NCI-H2029 (cell line): ENCODE results near the gene UGT1A10.
"Not testable (repeated sequence)": the region's sequence is repeated elsewhere in the genome, so short reads cannot be mapped to it uniquely, and the experiment has no call there.

ENCODE experiments used
- DNase-seq: peaks from one replicate; lab custom pipeline; 2025; lab: John Stamatoyannopoulos, UW

Gene UGT1A10

GRCh38 chr2:233743464-233744259, 107.4 kb downstream of the UGT1A10 start:
- DNase-seq: no peak

- no peak for DNase-seq
These were observed 109.0 kb downstream of the UGT1A10 start for GRCh38 chr2:233745073-233745755.

- DNase-seq: not testable (repeated sequence)
These were observed 109.6 kb downstream of the UGT1A10 start for GRCh38 chr2:233745838-233746237.

- DNase-seq: no peak
These were observed 110.4 kb downstream of the UGT1A10 start for GRCh38 chr2:233746475-233747282.

- DNase-seq: no peak
These were observed 111.0 kb downstream of the UGT1A10 start for GRCh38 chr2:233747283-233747544.

DNA sequence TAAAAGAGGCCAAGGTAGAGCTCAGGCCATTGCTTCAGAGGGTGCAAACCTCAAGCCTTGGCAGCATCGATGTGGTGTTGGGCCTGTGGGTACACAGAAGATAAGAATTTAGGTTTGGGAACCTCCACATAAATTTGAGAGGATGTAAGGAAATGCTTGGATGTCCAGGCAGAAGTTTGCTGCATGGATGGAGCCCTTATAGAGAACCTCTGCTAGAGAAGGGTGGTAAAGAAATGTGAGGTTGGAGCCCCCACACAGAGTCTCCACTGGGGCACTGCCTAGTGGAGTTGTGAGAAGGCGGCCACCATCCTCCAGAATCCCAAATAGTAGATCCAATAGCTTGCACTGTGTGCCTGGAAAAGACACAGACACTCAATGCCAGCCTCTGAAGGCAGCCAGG, 114.4 kb downstream of the UGT1A10 start:
- DNase-seq: not testable (repeated sequence)

- not testable (repeated sequence) for DNase-seq
These were observed 115.2 kb downstream of the UGT1A10 start for GRCh38 chr2:233751212-233752009.

- no peak for DNase-seq
These were observed 118.8 kb downstream of the UGT1A10 start for GRCh38 chr2:233754872-233755611.

DNA sequence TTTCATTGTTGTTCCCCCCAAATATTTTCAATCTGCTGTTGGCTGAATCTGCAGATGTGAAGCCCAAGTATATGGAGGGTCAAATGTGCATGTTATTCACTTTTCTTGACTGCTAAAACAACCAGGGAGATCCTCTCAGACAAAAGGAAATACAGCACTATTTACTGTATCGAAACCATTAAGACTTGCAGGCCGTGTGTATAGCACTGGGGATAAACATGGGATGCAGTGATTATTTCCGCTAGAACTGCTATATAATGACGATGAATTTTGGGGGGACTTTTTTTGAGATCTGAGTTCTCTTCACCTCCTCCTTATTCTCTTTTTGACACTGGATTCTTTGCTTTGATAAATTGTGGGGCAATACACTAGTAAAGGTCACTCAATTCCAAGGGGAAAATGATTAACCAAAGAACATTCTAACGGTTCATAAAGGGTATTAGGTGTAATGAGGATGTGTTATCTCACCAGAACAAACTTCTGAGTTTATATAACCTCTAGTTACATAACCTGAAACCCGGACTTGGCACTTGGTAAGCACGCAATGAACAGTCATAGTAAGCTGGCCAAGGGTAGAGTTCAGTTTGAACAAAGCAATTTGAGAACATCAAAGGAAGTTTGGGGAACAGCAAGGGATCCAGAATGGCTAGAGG, 120.3 kb downstream of the UGT1A10 start:
- DNase-seq: no peak

GRCh38 chr2:233758141-233758540, 121.9 kb downstream of the UGT1A10 start:
- no peak for DNase-seq

GRCh38 chr2:233758849-233759248, 122.6 kb downstream of the UGT1A10 start:
- no peak for DNase-seq

- DNase-seq: no peak
These were observed 123.8 kb downstream of the UGT1A10 start, which contains the start of gene UGT1A1 for GRCh38 chr2:233760043-233760442. TSS of gene UGT1A1 (plus strand) at chr2:233760270. CDS start at chr2:233760288, 18 bp downstream.

DNA sequence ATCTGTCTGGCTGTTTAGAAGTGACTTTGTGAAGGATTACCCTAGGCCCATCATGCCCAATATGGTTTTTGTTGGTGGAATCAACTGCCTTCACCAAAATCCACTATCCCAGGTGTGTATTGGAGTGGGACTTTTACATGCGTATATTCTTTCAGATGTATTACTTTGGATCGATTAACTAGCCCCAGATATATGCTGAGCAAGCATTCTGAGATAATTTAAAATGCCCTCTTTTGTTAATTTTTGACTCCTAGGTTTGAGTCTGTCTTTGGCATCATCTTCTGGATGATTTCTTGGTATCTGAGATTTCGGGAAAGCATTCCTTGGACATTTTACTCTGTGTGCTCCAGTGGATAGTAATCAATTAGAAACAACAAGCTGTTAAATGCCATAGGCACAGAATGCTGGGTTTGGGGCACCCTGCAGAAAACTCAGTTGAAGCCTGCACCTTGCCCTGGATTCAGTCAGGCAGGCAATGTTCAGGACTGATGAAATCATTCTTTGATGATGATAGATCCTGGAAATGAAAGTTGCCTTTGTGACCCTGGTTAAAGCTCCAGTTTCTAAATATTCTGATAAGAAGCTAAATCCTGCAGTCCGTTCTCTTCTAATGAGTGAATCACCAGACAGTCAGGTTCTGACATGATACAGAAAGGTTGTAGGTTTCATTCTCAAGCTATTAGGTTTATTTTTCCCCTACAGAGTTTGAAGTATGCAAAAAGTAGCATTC, 125.0 kb downstream of the UGT1A10 start:
- DNase-seq: no peak

DNA sequence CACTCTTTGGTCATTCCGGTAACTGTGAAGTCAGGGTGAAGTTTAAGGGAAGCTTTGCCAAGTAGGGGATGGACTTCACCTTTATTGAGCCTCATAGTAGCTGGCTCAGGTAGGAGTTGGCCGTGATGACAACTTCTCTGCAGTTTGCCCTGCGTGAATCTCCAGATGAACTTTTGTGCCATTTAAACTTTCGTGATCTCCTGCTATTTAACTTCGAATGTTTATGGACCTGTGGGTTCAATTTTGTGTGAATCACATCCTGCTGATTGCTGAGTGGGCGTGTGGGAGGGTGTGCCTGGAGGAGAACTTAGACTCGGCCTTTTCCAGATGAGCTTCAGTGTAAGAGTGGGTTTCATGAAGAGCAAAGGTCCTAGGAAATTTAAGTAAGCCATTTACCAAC, 128.0 kb downstream of the UGT1A10 start:
- DNase-seq: no peak

DNA sequence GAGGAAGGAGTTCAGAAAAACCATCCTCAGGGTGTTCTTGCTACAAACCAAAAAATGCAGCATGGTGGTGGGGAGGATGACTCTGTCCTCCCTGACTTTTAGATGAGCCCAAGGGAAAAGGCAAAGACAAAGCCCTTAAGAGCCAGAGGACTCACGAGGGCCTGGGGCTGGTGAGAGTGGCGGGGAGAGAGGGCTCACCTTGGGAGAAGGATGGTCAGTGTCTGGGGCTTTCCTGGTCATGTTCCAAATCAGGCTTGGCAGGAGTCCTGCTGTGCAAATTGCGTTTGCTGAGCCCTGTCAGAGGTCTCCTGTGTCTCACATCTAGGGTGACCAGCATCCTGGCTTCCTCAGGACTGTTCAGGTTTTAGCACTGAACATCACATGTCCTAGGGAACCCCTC, 128.5 kb downstream of the UGT1A10 start:
- no peak for DNase-seq

DNA sequence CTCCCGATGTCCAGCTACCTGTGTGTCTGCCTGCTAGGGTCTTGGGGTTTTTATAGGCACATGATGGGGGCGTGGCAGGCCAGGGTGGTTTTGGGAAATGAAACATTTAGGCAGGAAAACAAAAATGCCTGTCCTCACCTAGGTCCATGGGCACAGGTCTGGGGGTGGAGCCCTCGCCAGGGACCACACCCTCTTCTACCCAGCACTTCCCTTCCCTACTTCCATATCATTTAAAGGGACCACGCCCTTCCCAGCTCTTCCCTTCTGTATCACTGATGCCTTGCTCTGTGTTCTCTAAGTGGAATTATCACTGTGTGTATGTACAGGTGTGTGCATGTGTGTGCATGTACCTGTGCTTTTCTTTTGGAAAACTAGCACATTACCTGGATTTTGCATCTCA, 130.2 kb downstream of the UGT1A10 start:
- no peak for DNase-seq

- no peak for DNase-seq
These were observed 131.8 kb downstream of the UGT1A10 start for GRCh38 chr2:233768076-233768475.

DNA sequence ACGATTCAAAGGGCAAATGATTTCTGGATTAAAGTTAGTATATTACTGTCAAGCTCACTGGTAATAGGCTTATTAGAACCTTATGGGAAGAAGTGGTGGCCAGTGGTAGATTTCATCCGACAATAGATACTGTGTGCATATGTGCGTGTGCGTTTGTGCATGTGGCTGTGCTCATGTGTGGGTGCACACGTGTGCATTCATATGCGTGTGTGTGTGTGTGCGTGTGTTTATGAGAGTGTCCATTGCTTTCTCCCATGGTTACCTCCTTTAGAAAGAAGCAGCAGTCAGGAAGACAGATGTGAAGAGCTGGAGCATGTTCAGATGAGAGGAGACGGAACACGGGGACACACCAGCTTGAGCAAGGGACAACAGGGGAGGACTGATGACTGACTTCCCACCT, 133.0 kb downstream of the UGT1A10 start:
- DNase-seq: no peak

DNA sequence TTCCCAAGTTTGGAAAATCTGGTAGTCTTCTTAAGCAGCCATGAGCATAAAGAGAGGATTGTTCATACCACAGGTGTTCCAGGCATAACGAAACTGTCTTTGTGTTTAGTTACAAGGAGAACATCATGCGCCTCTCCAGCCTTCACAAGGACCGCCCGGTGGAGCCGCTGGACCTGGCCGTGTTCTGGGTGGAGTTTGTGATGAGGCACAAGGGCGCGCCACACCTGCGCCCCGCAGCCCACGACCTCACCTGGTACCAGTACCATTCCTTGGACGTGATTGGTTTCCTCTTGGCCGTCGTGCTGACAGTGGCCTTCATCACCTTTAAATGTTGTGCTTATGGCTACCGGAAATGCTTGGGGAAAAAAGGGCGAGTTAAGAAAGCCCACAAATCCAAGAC, 135.9 kb downstream of the UGT1A10 start:
- DNase-seq: no peak

- DNase-seq: no peak
These were observed 136.3 kb downstream of the UGT1A10 start for GRCh38 chr2:233772583-233772982.
